Measurements from ENCODE around the gene HSD3B2.

The HSD3B2 gene

DNA sequence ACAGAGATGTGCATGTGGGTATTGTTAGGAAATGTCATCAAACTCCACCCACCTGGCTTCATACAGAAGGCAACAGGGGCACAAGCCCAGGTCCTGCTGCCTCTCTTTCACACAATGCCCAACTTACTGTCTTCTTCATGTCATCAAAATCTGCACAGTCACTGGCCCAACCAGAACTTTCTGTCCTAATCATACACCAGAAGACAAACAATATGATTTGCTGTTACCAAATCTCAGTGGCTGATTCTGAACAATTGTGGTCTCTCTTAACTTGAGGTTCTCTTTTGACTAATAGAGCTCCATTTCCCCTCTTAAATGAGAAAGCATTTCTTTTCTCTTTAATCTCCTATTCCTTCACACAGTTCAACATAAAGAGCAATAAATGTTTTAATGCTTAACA lies 7.7 kb downstream of the HSD3B2 start:
- H3K9me3 ChIP-seq (ENCODE audit: control insufficient read depth in 2 of 2, low read length in 2 of 2), result no peaks in the 10 kb centered on the region
- H3K27me3 ChIP-seq (ENCODE audit: control insufficient read depth in 2 of 2, insufficient read depth in 2 of 2, low read length in 2 of 2), result no peaks in the 10 kb centered on the region
- no peak overlapping the region for H3K27ac ChIP-seq (ENCODE audit: low read depth in 2 of 2, low read length in 2 of 2)
- no peaks in the 10 kb centered on the region for H3K36me3 ChIP-seq (ENCODE audit: control insufficient read depth in 2 of 2, insufficient read depth in 2 of 2, low read length in 2 of 2)
- H3K4me3 ChIP-seq (ENCODE audit: low read length in 2 of 2), result no peak overlapping the region
- H3K9ac ChIP-seq (ENCODE audit: low read depth in 1 of 2, low read length in 2 of 2), result no peak overlapping the region
- H3K4me1 ChIP-seq (ENCODE audit: control insufficient read depth in 2 of 2, insufficient read depth in 2 of 2, low read length in 2 of 2), result no peaks in the 10 kb centered on the region

- H3K27me3 ChIP-seq (ENCODE audit: control insufficient read depth in 2 of 2, insufficient read depth in 2 of 2, low read length in 2 of 2), result no peaks in the 10 kb centered on the region
- no peaks in the 10 kb centered on the region for H3K4me1 ChIP-seq (ENCODE audit: control insufficient read depth in 2 of 2, insufficient read depth in 2 of 2, low read length in 2 of 2)
- H3K4me3 ChIP-seq (ENCODE audit: low read length in 2 of 2), result no peak overlapping the region
Observed at GRCh38 chr1:119428991-119429390, 14.0 kb downstream of the HSD3B2 start.

GRCh38 chr1:119429687-119430086 lies 14.7 kb downstream of the HSD3B2 start:
- Histone ChIP-seq H3K9ac (ENCODE audit: low read depth in 1 of 2, low read length in 2 of 2) (no peak overlapping the region), H3K27ac (ENCODE audit: low read depth in 2 of 2, low read length in 2 of 2) (no peak overlapping the region), H3K27me3 (ENCODE audit: control insufficient read depth in 2 of 2, insufficient read depth in 2 of 2, low read length in 2 of 2) (no peaks in the 10 kb centered on the region), H3K9me3 (ENCODE audit: control insufficient read depth in 2 of 2, low read length in 2 of 2) (no peaks in the 10 kb centered on the region), H3K36me3 (ENCODE audit: control insufficient read depth in 2 of 2, insufficient read depth in 2 of 2, low read length in 2 of 2) (no peaks in the 10 kb centered on the region), H3K4me1 (ENCODE audit: control insufficient read depth in 2 of 2, insufficient read depth in 2 of 2, low read length in 2 of 2) (no peaks in the 10 kb centered on the region), H3K4me3 (ENCODE audit: low read length in 2 of 2) (no peak overlapping the region)

More at GRCh38 chr1:119428991-119429390, 14.0 kb downstream of the HSD3B2 start:
- Histone ChIP-seq H3K9me3 (ENCODE audit: control insufficient read depth in 2 of 2, low read length in 2 of 2) (no peaks in the 10 kb centered on the region), H3K9ac (ENCODE audit: low read depth in 1 of 2, low read length in 2 of 2) (no peak overlapping the region), H3K36me3 (ENCODE audit: control insufficient read depth in 2 of 2, insufficient read depth in 2 of 2, low read length in 2 of 2) (no peaks in the 10 kb centered on the region), H3K27ac (ENCODE audit: low read depth in 2 of 2, low read length in 2 of 2) (no peak overlapping the region)

DNA sequence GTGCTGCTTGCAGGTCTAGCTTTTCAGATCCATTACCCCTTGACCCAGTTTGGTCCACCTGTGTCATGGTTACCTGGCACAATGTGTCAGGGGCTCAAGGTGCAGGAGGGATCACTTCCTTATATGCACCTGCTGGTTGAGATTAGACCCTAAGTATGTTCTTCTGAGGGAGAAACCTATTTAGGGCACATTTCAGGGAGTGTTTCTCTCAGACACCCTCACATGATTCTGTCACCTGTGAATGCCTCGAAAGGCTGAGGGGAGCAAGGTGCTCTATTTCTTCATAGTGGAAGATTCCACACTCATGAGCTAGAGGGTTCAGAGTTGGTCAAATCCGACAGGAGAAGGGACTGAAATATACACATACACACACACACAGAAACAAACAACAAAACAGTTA lies 15.5 kb downstream of the HSD3B2 start:
- Histone ChIP-seq H3K36me3 (ENCODE audit: control insufficient read depth in 2 of 2, insufficient read depth in 2 of 2, low read length in 2 of 2) (no peaks in the 10 kb centered on the region), H3K27me3 (ENCODE audit: control insufficient read depth in 2 of 2, insufficient read depth in 2 of 2, low read length in 2 of 2) (no peaks in the 10 kb centered on the region), H3K9ac (ENCODE audit: low read depth in 1 of 2, low read length in 2 of 2) (no peak overlapping the region), H3K4me3 (ENCODE audit: low read length in 2 of 2) (no peak overlapping the region), H3K27ac (ENCODE audit: low read depth in 2 of 2, low read length in 2 of 2) (no peak overlapping the region), H3K9me3 (ENCODE audit: control insufficient read depth in 2 of 2, low read length in 2 of 2) (no peaks in the 10 kb centered on the region), H3K4me1 (ENCODE audit: control insufficient read depth in 2 of 2, insufficient read depth in 2 of 2, low read length in 2 of 2) (no peaks in the 10 kb centered on the region)

GRCh38 chr1:119431836-119432235 lies 16.9 kb downstream of the HSD3B2 start:
- Histone ChIP-seq H3K27ac (ENCODE audit: low read depth in 2 of 2, low read length in 2 of 2) (no peak overlapping the region), H3K36me3 (ENCODE audit: control insufficient read depth in 2 of 2, insufficient read depth in 2 of 2, low read length in 2 of 2) (no peaks in the 10 kb centered on the region), H3K9ac (ENCODE audit: low read depth in 1 of 2, low read length in 2 of 2) (no peak overlapping the region), H3K27me3 (ENCODE audit: control insufficient read depth in 2 of 2, insufficient read depth in 2 of 2, low read length in 2 of 2) (no peaks in the 10 kb centered on the region), H3K9me3 (ENCODE audit: control insufficient read depth in 2 of 2, low read length in 2 of 2) (no peaks in the 10 kb centered on the region), H3K4me1 (ENCODE audit: control insufficient read depth in 2 of 2, insufficient read depth in 2 of 2, low read length in 2 of 2) (no peaks in the 10 kb centered on the region), H3K4me3 (ENCODE audit: low read length in 2 of 2) (no peak overlapping the region)

DNA sequence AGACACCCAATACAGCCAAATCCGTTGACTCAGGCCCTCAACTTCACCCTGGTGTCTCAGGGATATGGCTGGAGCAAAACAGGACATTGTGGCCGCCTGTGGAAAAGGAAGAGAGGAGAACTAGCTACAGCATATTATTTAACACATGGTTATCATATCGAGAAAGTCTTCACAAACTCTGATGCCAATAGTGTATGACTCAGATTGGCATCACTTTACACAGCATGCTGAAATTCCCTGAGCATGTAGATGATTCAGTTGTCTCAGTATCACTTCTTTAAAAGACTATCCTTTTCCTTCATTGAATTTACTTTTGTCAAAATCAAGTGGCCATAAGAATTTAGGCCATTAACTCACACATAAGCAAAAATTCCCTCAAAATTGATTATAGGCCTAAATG lies 20.1 kb downstream of the HSD3B2 start:
- Histone ChIP-seq H3K4me1 (ENCODE audit: control insufficient read depth in 2 of 2, insufficient read depth in 2 of 2, low read length in 2 of 2) (no peaks in the 10 kb centered on the region), H3K9me3 (ENCODE audit: control insufficient read depth in 2 of 2, low read length in 2 of 2) (no peaks in the 10 kb centered on the region), H3K27ac (ENCODE audit: low read depth in 2 of 2, low read length in 2 of 2) (no peak overlapping the region), H3K4me3 (ENCODE audit: low read length in 2 of 2) (no peak overlapping the region), H3K27me3 (ENCODE audit: control insufficient read depth in 2 of 2, insufficient read depth in 2 of 2, low read length in 2 of 2) (no peaks in the 10 kb centered on the region), H3K9ac (ENCODE audit: low read depth in 1 of 2, low read length in 2 of 2) (no peak overlapping the region), H3K36me3 (ENCODE audit: control insufficient read depth in 2 of 2, insufficient read depth in 2 of 2, low read length in 2 of 2) (no peaks in the 10 kb centered on the region)

DNA sequence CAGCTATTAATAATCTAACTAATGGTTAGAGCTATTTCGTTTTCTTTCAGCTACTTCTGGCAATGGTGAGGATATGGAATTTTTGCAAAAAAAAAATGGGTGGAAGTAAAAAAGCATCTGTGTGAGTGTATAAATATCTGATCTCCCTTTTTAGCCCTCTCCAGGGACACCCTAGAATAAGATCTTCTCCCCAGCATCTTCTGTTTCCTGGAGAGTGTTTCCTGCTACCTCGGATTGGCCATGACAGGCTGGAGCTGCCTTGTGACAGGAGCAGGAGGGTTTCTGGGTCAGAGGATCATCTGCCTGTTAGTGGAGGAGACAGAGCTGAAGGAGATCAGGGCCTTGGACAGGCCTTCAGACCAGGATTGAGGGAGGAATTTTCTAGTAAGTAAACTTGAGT lies 23.8 kb downstream of the HSD3B2 start:
- Histone ChIP-seq H3K4me1 (ENCODE audit: control insufficient read depth in 2 of 2, insufficient read depth in 2 of 2, low read length in 2 of 2) (no peaks in the 10 kb centered on the region), H3K27ac (ENCODE audit: low read depth in 2 of 2, low read length in 2 of 2) (no peak overlapping the region), H3K36me3 (ENCODE audit: control insufficient read depth in 2 of 2, insufficient read depth in 2 of 2, low read length in 2 of 2) (no peaks in the 10 kb centered on the region), H3K27me3 (ENCODE audit: control insufficient read depth in 2 of 2, insufficient read depth in 2 of 2, low read length in 2 of 2) (no peaks in the 10 kb centered on the region), H3K9ac (ENCODE audit: low read depth in 1 of 2, low read length in 2 of 2) (no peak overlapping the region), H3K4me3 (ENCODE audit: low read length in 2 of 2) (no peak overlapping the region), H3K9me3 (ENCODE audit: control insufficient read depth in 2 of 2, low read length in 2 of 2) (no peaks in the 10 kb centered on the region)

GRCh38 chr1:119440721-119441307 lies 25.9 kb downstream of the HSD3B2 start:
- Histone ChIP-seq H3K27me3 (ENCODE audit: control insufficient read depth in 2 of 2, insufficient read depth in 2 of 2, low read length in 2 of 2) (no peaks in the 10 kb centered on the region), H3K27ac (ENCODE audit: low read depth in 2 of 2, low read length in 2 of 2) (no peak overlapping the region), H3K4me1 (ENCODE audit: control insufficient read depth in 2 of 2, insufficient read depth in 2 of 2, low read length in 2 of 2) (no peaks in the 10 kb centered on the region), H3K9ac (ENCODE audit: low read depth in 1 of 2, low read length in 2 of 2) (no peak overlapping the region), H3K9me3 (ENCODE audit: control insufficient read depth in 2 of 2, low read length in 2 of 2) (no peaks in the 10 kb centered on the region), H3K36me3 (ENCODE audit: control insufficient read depth in 2 of 2, insufficient read depth in 2 of 2, low read length in 2 of 2) (no peaks in the 10 kb centered on the region), H3K4me3 (ENCODE audit: low read length in 2 of 2) (no peak overlapping the region)

GRCh38 chr1:119442756-119443155 lies 27.8 kb downstream of the HSD3B2 start:
- no peak overlapping the region for H3K4me3 ChIP-seq (ENCODE audit: low read length in 2 of 2)
- H3K27ac ChIP-seq (ENCODE audit: low read depth in 2 of 2, low read length in 2 of 2), result no peak overlapping the region
- H3K36me3 ChIP-seq (ENCODE audit: control insufficient read depth in 2 of 2, insufficient read depth in 2 of 2, low read length in 2 of 2), result no peaks in the 10 kb centered on the region
- no peaks in the 10 kb centered on the region for H3K27me3 ChIP-seq (ENCODE audit: control insufficient read depth in 2 of 2, insufficient read depth in 2 of 2, low read length in 2 of 2)
- H3K9me3 ChIP-seq (ENCODE audit: control insufficient read depth in 2 of 2, low read length in 2 of 2), result no peaks in the 10 kb centered on the region
- H3K9ac ChIP-seq (ENCODE audit: low read depth in 1 of 2, low read length in 2 of 2), result no peak overlapping the region
- H3K4me1 ChIP-seq (ENCODE audit: control insufficient read depth in 2 of 2, insufficient read depth in 2 of 2, low read length in 2 of 2), result no peaks in the 10 kb centered on the region

- Histone ChIP-seq H3K4me3 (ENCODE audit: low read length in 2 of 2) (no peak overlapping the region), H3K4me1 (ENCODE audit: control insufficient read depth in 2 of 2, insufficient read depth in 2 of 2, low read length in 2 of 2) (no peaks in the 10 kb centered on the region), H3K9me3 (ENCODE audit: control insufficient read depth in 2 of 2, low read length in 2 of 2) (no peaks in the 10 kb centered on the region), H3K9ac (ENCODE audit: low read depth in 1 of 2, low read length in 2 of 2) (no peak overlapping the region), H3K27ac (ENCODE audit: low read depth in 2 of 2, low read length in 2 of 2) (no peak overlapping the region), H3K36me3 (ENCODE audit: control insufficient read depth in 2 of 2, insufficient read depth in 2 of 2, low read length in 2 of 2) (no peaks in the 10 kb centered on the region), H3K27me3 (ENCODE audit: control insufficient read depth in 2 of 2, insufficient read depth in 2 of 2, low read length in 2 of 2) (no peaks in the 10 kb centered on the region)
Observed at GRCh38 chr1:119446321-119446720, 31.4 kb downstream of the HSD3B2 start.

Measured in mucosa of rectum (tissue), 2 donors.